Upper lobe of left lung (tissue), 6 donors: ENCODE measurements around the gene C10orf105. TPM values are rescaled to one million over a fixed set of nuclear protein-coding genes. Genes with fewer than 3 reads are reported as not detected.

Experiments used
- ATAC-seq, 2 donors: fragments of 200-7000 bp; cut with Tn5 transposase; one replicate each; pipeline ENCODE4 v1.9.1; 2022; ENCODE audit warnings: mild to moderate bottlenecking in 2 of 2, moderate library complexity in 2 of 2; ENCODE audit not compliant: low FRiP score in 2 of 2
- DNase-seq, 2 donors: peaks; one replicate each; pipeline ENCODE4 v3.0.0-alpha.2; 2019 to 2020
- H3K27ac ChIP-seq, 4 donors: fragments of 200-600 bp; sonication (generic); one replicate each; pipeline ENCODE4 v1.5.1; 2016 to 2019
- H3K27me3 ChIP-seq, 4 donors: fragments of 200-600 bp; sonication (generic); one replicate each; pipeline ENCODE4 v1.5.1; 2017 to 2019
- H3K36me3 ChIP-seq, 4 donors: fragments of 200-600 bp; sonication (generic); one replicate each; pipeline ENCODE4 v1.5.1; 2016 to 2019
- H3K4me1 ChIP-seq, 4 donors: fragments of 200-600 bp; sonication (generic); one replicate each; pipeline ENCODE4 v1.5.1; 2018 to 2019
- H3K4me3 ChIP-seq, 4 donors: fragments of 200-600 bp; sonication (generic); one replicate each; pipeline ENCODE4 v1.5.1; 2017 to 2019; ENCODE audit warnings: mild to moderate bottlenecking in 2 of 4, moderate library complexity in 1 of 4
- H3K9me3 ChIP-seq, 4 donors: fragments of 200-600 bp; sonication (generic); one replicate each; pipeline ENCODE4 v1.5.1; 2018 to 2019
- EP300 ChIP-seq, 4 donors: sonication (generic); formaldehyde crosslinking; IDR thresholded peaks; one replicate each; pipeline ENCODE4 v1.5.1; 2017; ENCODE audit warnings: antibody characterized with exemption in 4 of 4, control low read depth in 2 of 4
- POLR2A ChIP-seq, 4 donors: fragments of 450-650 bp; IDR thresholded peaks; one replicate each; pipeline ENCODE4 v1.5.1; 2016 to 2017; ENCODE audit warnings: antibody characterized with exemption in 4 of 4, mild to moderate bottlenecking in 2 of 4
- POLR2AphosphoS5 ChIP-seq, 2 donors: sonication (generic); formaldehyde crosslinking; IDR thresholded peaks; one replicate each; pipeline ENCODE4 v1.5.1; 2017; ENCODE audit warnings: antibody characterized with exemption in 2 of 2
- WGBS, 2 donors: methylation state at CpG; one replicate each; pipeline ENCODE4 v1.1.5; 2017 to 2018; 5-methylcytosine and 5-hydroxymethylcytosine counted together
- total RNA-seq, 6 donors: library from RNA; depleted of rRNA in 4 of 6; stranded (reverse); fragments of >200 nt in 4 of 6; gene quantifications; one replicate each; pipeline versions ENCODE4 v1.1.0 to v1.2.1, GENCODE V29; 2016 to 2021
- TF ChIP-seq, protein P1 (sequence below), 6 experiments: fragments of 450-650 bp in 4 of 6; fragments of 200-600 bp in 2 of 6; sonication (generic) in 2 of 6; IDR thresholded peaks; one replicate each; pipeline ENCODE4 v1.5.1; 2016 to 2019; ENCODE audit warnings: antibody characterized with exemption in 6 of 6
- donor health status: DM: no; HTN: no; CAD: no; lungs with moderate emphysema.
- donor health status: DM: no; HTN: yes; CAD: no; lungs with severe emphysema.

The C10orf105 gene
- total RNA-seq, 6 donors from 2014 or later, result 0.15 to 1.0 (median 0.44) TPM; not detected in 1

GRCh38 chr10:71712572-71713134 is 6.9 kb downstream of the C10orf105 start:
- Histone ChIP-seq H3K27ac (peak overlapping the region; percentile 74 to 90 (median 85)), H3K27me3 (no peaks in the 10 kb centered on the region), H3K36me3 (no peaks in the 10 kb centered on the region), H3K4me1 (peaks cover 40 to 66% (median 45%) of the 10 kb centered on the region in 4 donors), H3K4me3 (no peak overlapping the region), H3K9me3 (no peaks in the 10 kb centered on the region)
- peak in 1 of 2 donors; percentile 1 for ATAC-seq
- DNase-seq, result peak in 1 of 2 donors; percentile 82
- TF ChIP-seq, protein P1, sequence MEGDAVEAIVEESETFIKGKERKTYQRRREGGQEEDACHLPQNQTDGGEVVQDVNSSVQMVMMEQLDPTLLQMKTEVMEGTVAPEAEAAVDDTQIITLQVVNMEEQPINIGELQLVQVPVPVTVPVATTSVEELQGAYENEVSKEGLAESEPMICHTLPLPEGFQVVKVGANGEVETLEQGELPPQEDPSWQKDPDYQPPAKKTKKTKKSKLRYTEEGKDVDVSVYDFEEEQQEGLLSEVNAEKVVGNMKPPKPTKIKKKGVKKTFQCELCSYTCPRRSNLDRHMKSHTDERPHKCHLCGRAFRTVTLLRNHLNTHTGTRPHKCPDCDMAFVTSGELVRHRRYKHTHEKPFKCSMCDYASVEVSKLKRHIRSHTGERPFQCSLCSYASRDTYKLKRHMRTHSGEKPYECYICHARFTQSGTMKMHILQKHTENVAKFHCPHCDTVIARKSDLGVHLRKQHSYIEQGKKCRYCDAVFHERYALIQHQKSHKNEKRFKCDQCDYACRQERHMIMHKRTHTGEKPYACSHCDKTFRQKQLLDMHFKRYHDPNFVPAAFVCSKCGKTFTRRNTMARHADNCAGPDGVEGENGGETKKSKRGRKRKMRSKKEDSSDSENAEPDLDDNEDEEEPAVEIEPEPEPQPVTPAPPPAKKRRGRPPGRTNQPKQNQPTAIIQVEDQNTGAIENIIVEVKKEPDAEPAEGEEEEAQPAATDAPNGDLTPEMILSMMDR (IDR thresholded peaks at IDR 0.05), result no peak
- TF ChIP-seq POLR2A (IDR thresholded peaks at IDR 0.05) (no peak), EP300 (IDR thresholded peaks at IDR 0.05) (no peak), POLR2AphosphoS5 (IDR thresholded peaks at IDR 0.05) (no peak)
- 17 to 61% methylated on average over 5 to 17 of the region's 17 CpGs for WGBS, 2 donors

GRCh38 chr10:71712170-71712569 is 7.4 kb downstream of the C10orf105 start:
- no peaks in the 10 kb centered on the region for H3K27me3 ChIP-seq
- TF ChIP-seq POLR2AphosphoS5 (IDR thresholded peaks at IDR 0.05), result no peak
- TF ChIP-seq POLR2A (IDR thresholded peaks at IDR 0.05), result no peak
- TF ChIP-seq, protein P1 (IDR thresholded peaks at IDR 0.05), result no peak
- TF ChIP-seq EP300 (IDR thresholded peaks at IDR 0.05), result no peak
- no peak overlapping the region for H3K4me3 ChIP-seq
- no peaks in the 10 kb centered on the region for H3K36me3 ChIP-seq
- peaks cover 40 to 62% (median 44%) of the 10 kb centered on the region in 4 donors for H3K4me1 ChIP-seq
- 77 to 80% methylated on average over 2 of the region's 2 CpGs for WGBS, 2 donors
- H3K9me3 ChIP-seq, result no peaks in the 10 kb centered on the region
- DNase-seq, result no peak
- H3K27ac ChIP-seq, result peak overlapping the region in 3 of 4 donors; percentile 84 to 90 (median 86)
- ATAC-seq, result no peak

- Histone ChIP-seq H3K4me1 (peaks cover 35 to 51% (median 42%) of the 10 kb centered on the region in 4 donors), H3K4me3 (no peak overlapping the region), H3K27me3 (no peaks in the 10 kb centered on the region), H3K9me3 (no peaks in the 10 kb centered on the region), H3K27ac (peak overlapping the region in 1 of 4 donors; percentile 90), H3K36me3 (no peaks in the 10 kb centered on the region)
- ATAC-seq, result no peak
- 91 to 94% methylated on average over 2 to 6 of the region's 6 CpGs for WGBS, 2 donors
- DNase-seq, result no peak
- TF ChIP-seq, protein P1 (IDR thresholded peaks at IDR 0.05), result no peak
- TF ChIP-seq POLR2AphosphoS5 (IDR thresholded peaks at IDR 0.05) (no peak), EP300 (IDR thresholded peaks at IDR 0.05) (no peak), POLR2A (IDR thresholded peaks at IDR 0.05) (no peak)
Observed at GRCh38 chr10:71711052-71711623, 8.4 kb downstream of the C10orf105 start.

DNA sequence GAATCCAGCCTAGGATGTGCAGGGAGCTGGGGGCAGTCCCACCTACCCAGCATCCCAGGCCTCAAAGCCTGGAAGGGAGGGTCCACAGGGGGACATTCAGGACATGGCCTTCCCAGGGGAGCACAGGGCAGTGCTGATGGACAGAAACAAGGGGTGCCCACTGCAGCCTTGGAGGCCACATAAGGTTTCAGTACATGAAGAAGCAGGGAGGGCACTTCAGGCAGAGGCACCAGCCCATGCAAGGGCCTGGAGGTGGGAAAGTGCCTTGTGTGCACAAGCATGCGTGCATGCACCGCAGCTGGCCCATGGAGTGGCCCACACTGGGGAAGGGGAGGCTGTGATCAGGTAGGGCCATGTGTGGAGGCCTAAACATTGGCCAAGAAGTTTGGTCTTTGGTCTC is 9.1 kb downstream of the C10orf105 start:
- Histone ChIP-seq H3K27me3 (no peaks in the 10 kb centered on the region), H3K4me3 (no peak overlapping the region), H3K9me3 (no peaks in the 10 kb centered on the region), H3K4me1 (peaks cover 29 to 45% (median 39%) of the 10 kb centered on the region in 4 donors), H3K36me3 (no peaks in the 10 kb centered on the region), H3K27ac (no peak overlapping the region)
- DNase-seq (no peak), ATAC-seq (no peak)
- TF ChIP-seq EP300 (IDR thresholded peaks at IDR 0.05) (no peak), POLR2AphosphoS5 (IDR thresholded peaks at IDR 0.05) (no peak), POLR2A (IDR thresholded peaks at IDR 0.05) (no peak)
- TF ChIP-seq, protein P1 (IDR thresholded peaks at IDR 0.05), result no peak
- 90% methylated on average over 2 of the region's 2 CpGs; no CpG with 5 or more reads in 1 of the 2 donors for WGBS, 2 donors
